SK-N-SH (cell line): ENCODE results near the gene SEC62. TPM values are rescaled to one million over a fixed set of nuclear protein-coding genes. Genes with fewer than 3 reads are reported as not detected.
"Not testable (repeated sequence)": the region's sequence is repeated elsewhere in the genome, so short reads cannot be mapped to it uniquely, and the experiment has no call there.

Source experiments
- CTCF ChIA-PET: fragments of 300-600, 350-600 bp; formaldehyde crosslinking; extraction: SDS; loops from one replicate; lab custom pipeline; 2021; lab: Yijun Ruan, JAX
- POLR2A ChIA-PET: fragments of 350-600 bp; sonication (Branson Sonifier 250); formaldehyde crosslinking; extraction: SDS; loops from one replicate; lab custom pipeline; 2020; ENCODE audit warnings: antibody characterized with exemption, inconsistent platforms; lab: Yijun Ruan, JAX
- DNase-seq: peaks from one replicate; pipeline ENCODE4 v3.0.0; 2012
- H2AFZ ChIP-seq: fragments of 200-600 bp; sonication (generic); 2 replicates; pipeline ENCODE4 v1.8.1; 2016; ENCODE audit warnings: antibody characterized with exemption, mild to moderate bottlenecking, low read depth
- H3F3A ChIP-seq: fragments of 200-600 bp; sonication (generic); replicated peaks from 2 replicates; pipeline ENCODE3; 2016; ENCODE audit warnings: antibody characterized with exemption, mild to moderate bottlenecking; ENCODE audit not compliant: insufficient read depth
- H3K27ac ChIP-seq, 2 experiments: fragments of 200-500 bp in 1 of 2; fragments of 200-600 bp in 1 of 2; sonication (Bioruptor generic) in 1 of 2; sonication (generic), shearing (Covaris generic) in 1 of 2; 2 replicates each; pipeline versions ENCODE4 v1.5.1 to v1.6.1; 2014 to 2016; ENCODE audit warnings: low read depth in 2 of 2, inconsistent platforms in 1 of 2, low read length in 1 of 2, mild to moderate bottlenecking in 1 of 2, mixed read lengths in 1 of 2
- H3K27me3 ChIP-seq: fragments of 200-600 bp; sonication (generic), shearing (Covaris generic); 2 replicates; pipeline ENCODE4 v1.6.1; 2016; ENCODE audit warnings: mixed run types; ENCODE audit not compliant: insufficient read depth
- H3K36me3 ChIP-seq, 2 experiments: fragments of 200-500 bp in 1 of 2; fragments of 200-600 bp in 1 of 2; sonication (Bioruptor generic) in 1 of 2; sonication (generic) in 1 of 2; replicated peaks in 1 of 2; 2 replicates each; pipeline versions ENCODE3 to v1.5.1; 2014 to 2016; ENCODE audit warnings: low read length in 1 of 2, mild to moderate bottlenecking in 1 of 2; ENCODE audit not compliant: insufficient read depth in 2 of 2, control insufficient read depth in 1 of 2
- H3K4me1 ChIP-seq, 2 experiments: fragments of 200-500 bp in 1 of 2; fragments of 200-600 bp in 1 of 2; sonication (Bioruptor generic) in 1 of 2; sonication (generic), shearing (Covaris generic) in 1 of 2; 2 replicates each; pipeline versions ENCODE4 v1.5.1 to v1.6.1; 2014 to 2016; ENCODE audit warnings: low read depth in 1 of 2, low read length in 1 of 2, mixed run types in 1 of 2; ENCODE audit not compliant: insufficient read depth in 2 of 2, control insufficient read depth in 1 of 2
- H3K4me2 ChIP-seq: fragments of 200-600 bp; sonication (generic), shearing (Covaris generic); 2 replicates; pipeline ENCODE4 v1.6.1; 2017; ENCODE audit warnings: mixed run types
- H3K4me3 ChIP-seq, 2 experiments: fragments of 200-500 bp in 1 of 2; fragments of 200-600 bp in 1 of 2; sonication (Bioruptor generic) in 1 of 2; sonication (generic), shearing (Covaris generic) in 1 of 2; 2 replicates each; pipeline versions ENCODE4 v1.5.1 to v1.8.1; 2014 to 2016; ENCODE audit warnings: low read depth in 2 of 2, inconsistent platforms in 1 of 2, low read length in 1 of 2, mild to moderate bottlenecking in 1 of 2, mixed read lengths in 1 of 2, moderate library complexity in 1 of 2
- H3K79me2 ChIP-seq: fragments of 200-600 bp; sonication (generic); 2 replicates; pipeline ENCODE4 v1.8.1; 2017; ENCODE audit warnings: mild to moderate bottlenecking; ENCODE audit not compliant: insufficient read depth
- H3K9ac ChIP-seq: fragments of 200-600 bp; sonication (generic); 2 replicates; pipeline ENCODE4 v1.6.1; 2017; ENCODE audit warnings: mixed run types
- H3K9me2 ChIP-seq: fragments of 200-600 bp; sonication (generic); 2 replicates; pipeline ENCODE4 v1.6.1; 2017; ENCODE audit warnings: mixed run types
- H3K9me3 ChIP-seq: fragments of 200-600 bp; sonication (generic); 2 replicates; pipeline ENCODE4 v1.6.1; 2017; ENCODE audit warnings: mixed run types, mild to moderate bottlenecking, moderate library complexity
- H4K20me1 ChIP-seq: fragments of 200-600 bp; sonication (generic); 2 replicates; pipeline ENCODE4 v1.6.1; 2017; ENCODE audit warnings: mild to moderate bottlenecking, mixed run types; ENCODE audit not compliant: insufficient read depth
- FOXM1 ChIP-seq: IDR thresholded peaks from 2 replicates; pipeline ENCODE4 v1.4.0; 2012; ENCODE audit warnings: low read depth, mild to moderate bottlenecking
- JUND ChIP-seq: IDR thresholded peaks from 2 replicates; pipeline ENCODE4 v1.4.0; 2012
- NFIC ChIP-seq: IDR thresholded peaks from 2 replicates; pipeline ENCODE4 v1.4.0; 2012; ENCODE audit warnings: borderline replicate concordance
- POLR2AphosphoS5 ChIP-seq: IDR thresholded peaks from 2 replicates; pipeline ENCODE4 v1.6.1; 2012; ENCODE audit warnings: low read depth, low read length
- RAD21 ChIP-seq: IDR thresholded peaks from 2 replicates; pipeline ENCODE4 v1.6.1; 2012; ENCODE audit warnings: mild to moderate bottlenecking, low read length
- RCOR1 ChIP-seq: fragments of 150-350 bp; IDR thresholded peaks from 2 replicates; pipeline ENCODE4 v1.6.1; 2017; ENCODE audit warnings: antibody characterized with exemption, low read length
- RXRA ChIP-seq: IDR thresholded peaks from 2 replicates; pipeline ENCODE4 v1.4.0; 2012; ENCODE audit warnings: low read depth, mild to moderate bottlenecking, borderline replicate concordance
- SMC3 ChIP-seq: IDR thresholded peaks from 2 replicates; pipeline ENCODE4 v1.6.1; 2012; ENCODE audit warnings: low read depth, low read length, improper control_type of control experiment
- TAF1 ChIP-seq: IDR thresholded peaks from 2 replicates; pipeline ENCODE4 v1.6.1; 2012; ENCODE audit warnings: low read depth, mild to moderate bottlenecking, low read length, moderate library complexity, borderline replicate concordance
- TCF12 ChIP-seq: IDR thresholded peaks from 2 replicates; pipeline ENCODE4 v1.4.0; 2012
- USF1 ChIP-seq: IDR thresholded peaks from 2 replicates; pipeline ENCODE4 v1.4.0; 2012; ENCODE audit warnings: low read depth, borderline replicate concordance
- WGBS: methylation state at CpG from one replicate; pipeline ENCODE4 v1.1.6; 2017; ENCODE audit warnings: low lambda C conversion rate; 5-methylcytosine and 5-hydroxymethylcytosine counted together
- polyA plus RNA-seq, 3 experiments: library from polyadenylated mRNA; depleted of rRNA; stranded (reverse); fragments of >200 nt; gene quantifications; 2 replicates each; pipeline ENCODE4 v1.2.3, GENCODE V29; 2012
- TF ChIP-seq, protein P1 (sequence below): IDR thresholded peaks from 2 replicates; pipeline ENCODE4 v1.4.0; 2012; ENCODE audit warnings: low read depth, borderline replicate concordance

Gene SEC62
- polyA plus RNA-seq, 1 of the 3 experiments (the other 2 are of a cell fraction), result 15.0 TPM

DNA sequence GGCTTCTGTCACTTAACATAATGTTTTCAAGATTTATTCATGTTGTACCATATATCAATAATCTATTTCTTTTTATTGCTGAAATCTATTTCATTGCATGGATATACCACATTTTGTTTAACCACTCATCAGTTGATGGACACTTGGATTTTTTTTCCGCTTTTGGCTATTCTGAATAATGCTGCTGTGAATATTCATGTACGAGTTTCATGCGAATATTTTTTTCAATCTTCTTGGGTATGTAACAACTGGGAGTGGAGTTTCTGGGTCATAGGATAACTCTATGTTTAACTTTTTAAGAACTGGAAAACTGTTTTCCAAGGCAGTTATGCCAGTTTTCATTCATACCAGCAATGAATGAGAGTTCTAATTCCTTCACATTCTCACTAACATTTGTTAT, 49.5 kb downstream of the SEC62 start:
- ChIA-PET POLR2A (no interaction called here), CTCF (interaction anchor here (1.1 to 2.0 kb wide), 2 partner anchors 16 kb away, joined by 3 to 4 read pairs; no protein-coding TSS in a partner anchor)
- H3K4me2 ChIP-seq, result no peak overlapping the region
- no peaks in the 10 kb centered on the region for H3K27me3 ChIP-seq
- H3K9me2 ChIP-seq, result no peaks in the 10 kb centered on the region
- H3F3A ChIP-seq, result no peaks in the 10 kb centered on the region
- H3K4me1 ChIP-seq, result no peaks in the 10 kb centered on the region
- 77% methylated on average over 3 of the region's 3 CpGs for WGBS
- H3K36me3 ChIP-seq, result no peaks in the 10 kb centered on the region
- H4K20me1 ChIP-seq, result no peaks in the 10 kb centered on the region
- H2AFZ ChIP-seq, result no peak overlapping the region
- no peak overlapping the region for H3K4me3 ChIP-seq
- TF ChIP-seq RXRA, result no peak
- TF ChIP-seq NFIC, result no peak
- TF ChIP-seq TCF12, result no peak
- TF ChIP-seq FOXM1, result no peak
- TF ChIP-seq SMC3, result no peak
- TF ChIP-seq POLR2AphosphoS5, result no peak
- TF ChIP-seq RAD21, result no peak
- TF ChIP-seq RCOR1, result no peak
- no peak for TF ChIP-seq USF1
- TF ChIP-seq JUND, result no peak
- TF ChIP-seq, protein P1, sequence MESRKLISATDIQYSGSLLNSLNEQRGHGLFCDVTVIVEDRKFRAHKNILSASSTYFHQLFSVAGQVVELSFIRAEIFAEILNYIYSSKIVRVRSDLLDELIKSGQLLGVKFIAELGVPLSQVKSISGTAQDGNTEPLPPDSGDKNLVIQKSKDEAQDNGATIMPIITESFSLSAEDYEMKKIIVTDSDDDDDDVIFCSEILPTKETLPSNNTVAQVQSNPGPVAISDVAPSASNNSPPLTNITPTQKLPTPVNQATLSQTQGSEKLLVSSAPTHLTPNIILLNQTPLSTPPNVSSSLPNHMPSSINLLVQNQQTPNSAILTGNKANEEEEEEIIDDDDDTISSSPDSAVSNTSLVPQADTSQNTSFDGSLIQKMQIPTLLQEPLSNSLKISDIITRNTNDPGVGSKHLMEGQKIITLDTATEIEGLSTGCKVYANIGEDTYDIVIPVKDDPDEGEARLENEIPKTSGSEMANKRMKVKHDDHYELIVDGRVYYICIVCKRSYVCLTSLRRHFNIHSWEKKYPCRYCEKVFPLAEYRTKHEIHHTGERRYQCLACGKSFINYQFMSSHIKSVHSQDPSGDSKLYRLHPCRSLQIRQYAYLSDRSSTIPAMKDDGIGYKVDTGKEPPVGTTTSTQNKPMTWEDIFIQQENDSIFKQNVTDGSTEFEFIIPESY, result no peak
- no peak for TF ChIP-seq TAF1
- DNase-seq, result no peak
- H3K27ac ChIP-seq, result no peak overlapping the region
- H3K9ac ChIP-seq, result no peak overlapping the region
- no peaks in the 10 kb centered on the region for H3K79me2 ChIP-seq
- H3K9me3 ChIP-seq, result no peaks in the 10 kb centered on the region

- H2AFZ ChIP-seq, H3K36me3 ChIP-seq, H3K27ac ChIP-seq, H3K9me3 ChIP-seq, H3K4me3 ChIP-seq, H3F3A ChIP-seq, H3K4me2 ChIP-seq, H3K79me2 ChIP-seq, H3K9me2 ChIP-seq, H3K9ac ChIP-seq, H3K27me3 ChIP-seq, POLR2A ChIA-PET, H4K20me1 ChIP-seq, H3K4me1 ChIP-seq, DNase-seq: not testable (repeated sequence)
- 77% methylated on average over 4 of the region's 4 CpGs for WGBS
- CTCF ChIA-PET, result interaction anchor here (1.2 kb wide), 1 partner anchor 18 kb away, joined by 3 read pairs; the partner anchor contains the start of gene GPR160
Observed at GRCh38 chr3:170019306-170019705, 52.7 kb downstream of the SEC62 start.
